ENCODE measurements around the gene SLIT1. TPM values are rescaled to one million over a fixed set of nuclear protein-coding genes. Genes with fewer than 3 reads are reported as not detected.

SLIT1 gene
- total RNA-seq, 2 experiments from 2014 or later: 0.13 to 1.0 TPM

GRCh38 chr10:97006364-97006763 lies 179.4 kb downstream of the SLIT1 start:
- H3K36me3 ChIP-seq (ENCODE audit: insufficient read depth, low read length): no peaks in the 10 kb centered on the region
- peaks cover 17% of the 10 kb centered on the region; the same call in 1 of the 2 replicates for H3K9me3 ChIP-seq (ENCODE audit: low read length)
- no peaks in the 10 kb centered on the region for H3K79me2 ChIP-seq (ENCODE audit: insufficient read depth, low read depth, low read length)
- H3K4me1 ChIP-seq (ENCODE audit: insufficient read depth, low read length, poor library complexity, severe bottlenecking): no peaks in the 10 kb centered on the region
- TF ChIP-seq CTCF (conservative IDR thresholded peaks at IDR 0.05; ENCODE audit: low read length) (no peak), EZH2phosphoT487 (IDR thresholded peaks at IDR 0.05; ENCODE audit: borderline replicate concordance, low read depth, low read length) (no peak)
- H3K27ac ChIP-seq (ENCODE audit: low read depth, low read length, poor library complexity, severe bottlenecking): no peak overlapping the region
- intact Hi-C loops (cut with micrococcal nuclease; ENCODE audit: unreplicated experiment): no loop called here
- H3K9me2 ChIP-seq (ENCODE audit: insufficient read depth, low read length): no peaks in the 10 kb centered on the region
- H3K4me3 ChIP-seq (ENCODE audit: low read depth, low read length, poor library complexity, severe bottlenecking): no peak overlapping the region
- DNase-seq (ENCODE audit: low spot score): no peak
- no TSS peak for BruUV-seq (replicated peaks)
- no peak overlapping the region for H2AFZ ChIP-seq (ENCODE audit: low read length)
- ChIA-PET POLR2A (no interaction called here), CTCF (ENCODE audit: unreplicated experiment) (no interaction called here)
- H3K4me2 ChIP-seq (ENCODE audit: low read length): no peak overlapping the region
- no peaks in the 10 kb centered on the region for H4K20me1 ChIP-seq (ENCODE audit: insufficient read depth, low read length)

- H3K79me2 ChIP-seq (ENCODE audit: insufficient read depth, low read depth, low read length): no peaks in the 10 kb centered on the region
- H2AFZ ChIP-seq (ENCODE audit: low read length): no peak overlapping the region
- no TSS peak for BruUV-seq (replicated peaks)
- H3K36me3 ChIP-seq (ENCODE audit: insufficient read depth, low read length): no peaks in the 10 kb centered on the region
- intact Hi-C loops (cut with micrococcal nuclease; ENCODE audit: unreplicated experiment): no loop called here
- ChIA-PET CTCF (ENCODE audit: unreplicated experiment) (no interaction called here), POLR2A (no interaction called here)
- no peaks in the 10 kb centered on the region for H3K9me2 ChIP-seq (ENCODE audit: insufficient read depth, low read length)
- H3K4me2 ChIP-seq (ENCODE audit: low read length): no peak overlapping the region
- H3K9me3 ChIP-seq (ENCODE audit: low read length): peaks cover 17% of the 10 kb centered on the region; the same call in 1 of the 2 replicates
- no peak overlapping the region for H3K4me3 ChIP-seq (ENCODE audit: low read depth, low read length, poor library complexity, severe bottlenecking)
- H3K27ac ChIP-seq (ENCODE audit: low read depth, low read length, poor library complexity, severe bottlenecking): no peak overlapping the region
- DNase-seq (ENCODE audit: low spot score): no peak
- H4K20me1 ChIP-seq (ENCODE audit: insufficient read depth, low read length): no peaks in the 10 kb centered on the region
- H3K4me1 ChIP-seq (ENCODE audit: insufficient read depth, low read length, poor library complexity, severe bottlenecking): no peaks in the 10 kb centered on the region
- TF ChIP-seq EZH2phosphoT487 (IDR thresholded peaks at IDR 0.05; ENCODE audit: borderline replicate concordance, low read depth, low read length): no peak
- no peak for TF ChIP-seq CTCF (conservative IDR thresholded peaks at IDR 0.05; ENCODE audit: low read length)
These were observed 180.4 kb downstream of the SLIT1 start for GRCh38 chr10:97005349-97005748.

- H2AFZ ChIP-seq (ENCODE audit: low read length): no peak overlapping the region
- no peaks in the 10 kb centered on the region for H3K4me1 ChIP-seq (ENCODE audit: insufficient read depth, low read length, poor library complexity, severe bottlenecking)
- no peaks in the 10 kb centered on the region for H3K9me2 ChIP-seq (ENCODE audit: insufficient read depth, low read length)
- BruUV-seq (replicated peaks): no TSS peak
- intact Hi-C loops (cut with micrococcal nuclease; ENCODE audit: unreplicated experiment): no loop called here
- no peak for DNase-seq (ENCODE audit: low spot score)
- ChIA-PET CTCF (ENCODE audit: unreplicated experiment) (no interaction called here), POLR2A (no interaction called here)
- H3K27ac ChIP-seq (ENCODE audit: low read depth, low read length, poor library complexity, severe bottlenecking): no peak overlapping the region
- H3K4me2 ChIP-seq (ENCODE audit: low read length): no peak overlapping the region
- TF ChIP-seq EZH2phosphoT487 (IDR thresholded peaks at IDR 0.05; ENCODE audit: borderline replicate concordance, low read depth, low read length): no peak
- no peak for TF ChIP-seq CTCF (conservative IDR thresholded peaks at IDR 0.05; ENCODE audit: low read length)
- no peaks in the 10 kb centered on the region for H4K20me1 ChIP-seq (ENCODE audit: insufficient read depth, low read length)
- H3K9me3 ChIP-seq (ENCODE audit: low read length): peaks cover 17% of the 10 kb centered on the region; the same call in 1 of the 2 replicates
- H3K79me2 ChIP-seq (ENCODE audit: insufficient read depth, low read depth, low read length): no peaks in the 10 kb centered on the region
- no peaks in the 10 kb centered on the region for H3K36me3 ChIP-seq (ENCODE audit: insufficient read depth, low read length)
- H3K4me3 ChIP-seq (ENCODE audit: low read depth, low read length, poor library complexity, severe bottlenecking): no peak overlapping the region
These were observed 181.2 kb downstream of the SLIT1 start for GRCh38 chr10:97004591-97004990.
